Mesothelial cell of epicardium (in vitro differentiated cells): ENCODE measurements around the gene SIN3B. TPM values are rescaled to one million over a fixed set of nuclear protein-coding genes. Genes with fewer than 3 reads are reported as not detected.

Experiments used
- DNase-seq, 2 experiments: peaks; one replicate each; pipeline ENCODE4 v3.0.0; 2021; ENCODE audit warnings: low spot score in 2 of 2; ENCODE audit not compliant: unreplicated experiment in 2 of 2
- H3K27ac Mint-ChIP-seq: 2 replicates; pipeline ENCODE4 v1.8.0; 2021; ENCODE audit warnings: mixed read lengths
- H3K27me3 Mint-ChIP-seq: 2 replicates; pipeline ENCODE4 v1.8.0; 2021; ENCODE audit warnings: low read depth, mixed read lengths
- H3K36me3 Mint-ChIP-seq: 2 replicates; pipeline ENCODE4 v1.8.0; 2021; ENCODE audit warnings: mixed read lengths
- H3K4me1 Mint-ChIP-seq: 2 replicates; pipeline ENCODE4 v1.8.0; 2021; ENCODE audit warnings: mixed read lengths
- H3K4me3 Mint-ChIP-seq: 2 replicates; pipeline ENCODE4 v1.8.0; 2021; ENCODE audit warnings: mild to moderate bottlenecking, moderate library complexity, mixed read lengths
- H3K9me3 Mint-ChIP-seq: 2 replicates; pipeline ENCODE4 v1.8.0; 2021; ENCODE audit warnings: mixed read lengths
- CTCF ChIP-seq: fragments of 200-600 bp; sonication (generic); IDR thresholded peaks from one replicate; pipeline ENCODE4 v1.5.0; 2021; ENCODE audit warnings: antibody characterized with exemption; ENCODE audit not compliant: unreplicated experiment
- total RNA-seq: library from RNA; stranded (reverse); gene quantifications from 3 replicates; pipeline ENCODE4 v1.2.1, GENCODE V29; 2021

SIN3B gene
- total RNA-seq, 1 donor from 2014 or later, result 116 TPM

- peaks cover 14% of the 10 kb centered on the region for H3K9me3 Mint-ChIP-seq
- no peak overlapping the region for H3K4me3 Mint-ChIP-seq
- H3K4me1 Mint-ChIP-seq, result peaks cover 2% of the 10 kb centered on the region
- no peak for DNase-seq
- H3K27ac Mint-ChIP-seq, result no peak overlapping the region
- H3K36me3 Mint-ChIP-seq, result peaks cover 11% of the 10 kb centered on the region
- TF ChIP-seq CTCF, result no peak
- no peaks in the 10 kb centered on the region for H3K27me3 Mint-ChIP-seq
Observed at GRCh38 chr19:16886305-16886880, 57.2 kb downstream of the SIN3B start.

GRCh38 chr19:16887353-16888265 is 58.4 kb downstream of the SIN3B start:
- peaks cover 3% of the 10 kb centered on the region for H3K27me3 Mint-ChIP-seq
- H3K27ac Mint-ChIP-seq, result no peak overlapping the region
- no peak for DNase-seq
- H3K36me3 Mint-ChIP-seq, result peaks cover 3% of the 10 kb centered on the region
- H3K4me1 Mint-ChIP-seq, result peaks cover 2% of the 10 kb centered on the region
- no peak for TF ChIP-seq CTCF
- H3K9me3 Mint-ChIP-seq, result peaks cover 5% of the 10 kb centered on the region
- H3K4me3 Mint-ChIP-seq, result no peak overlapping the region

GRCh38 chr19:16888629-16889365 is 59.6 kb downstream of the SIN3B start, which contains the start of gene F2RL3:
Gene F2RL3, plus strand, starts transcription at chr19:16888999. Its CDS starts 191 bp downstream, at chr19:16889190.
- no peak for TF ChIP-seq CTCF
- H3K4me3 Mint-ChIP-seq, result no peak within 1 kb of the TSS
- no peaks in the 10 kb centered on the region for H3K36me3 Mint-ChIP-seq
- no peaks in the 10 kb centered on the region for H3K9me3 Mint-ChIP-seq
- H3K27me3 Mint-ChIP-seq, result peaks cover 3% of the 10 kb centered on the region
- DNase-seq, result no peak
- H3K27ac Mint-ChIP-seq, result no peak within 1 kb of the TSS
- peaks cover 2% of the 10 kb centered on the region for H3K4me1 Mint-ChIP-seq

GRCh38 chr19:16889366-16889882 is 60.2 kb downstream of the SIN3B start:
- Mint-ChIP-seq H3K36me3 (no peaks in the 10 kb centered on the region), H3K9me3 (no peaks in the 10 kb centered on the region), H3K4me1 (peaks cover 2% of the 10 kb centered on the region), H3K27me3 (peaks cover 10% of the 10 kb centered on the region), H3K27ac (no peak overlapping the region), H3K4me3 (no peak overlapping the region)
- TF ChIP-seq CTCF, result no peak
- no peak for DNase-seq

DNA sequence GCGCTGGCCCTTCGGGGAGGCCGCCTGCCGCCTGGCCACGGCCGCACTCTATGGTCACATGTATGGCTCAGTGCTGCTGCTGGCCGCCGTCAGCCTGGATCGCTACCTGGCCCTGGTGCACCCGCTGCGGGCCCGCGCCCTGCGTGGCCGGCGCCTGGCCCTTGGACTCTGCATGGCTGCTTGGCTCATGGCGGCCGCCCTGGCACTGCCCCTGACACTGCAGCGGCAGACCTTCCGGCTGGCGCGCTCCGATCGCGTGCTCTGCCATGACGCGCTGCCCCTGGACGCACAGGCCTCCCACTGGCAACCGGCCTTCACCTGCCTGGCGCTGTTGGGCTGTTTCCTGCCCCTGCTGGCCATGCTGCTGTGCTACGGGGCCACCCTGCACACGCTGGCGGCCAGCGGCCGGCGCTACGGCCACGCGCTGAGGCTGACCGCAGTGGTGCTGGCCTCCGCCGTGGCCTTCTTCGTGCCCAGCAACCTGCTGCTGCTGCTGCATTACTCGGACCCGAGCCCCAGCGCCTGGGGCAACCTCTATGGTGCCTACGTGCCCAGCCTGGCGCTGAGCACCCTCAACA is 60.8 kb downstream of the SIN3B start:
- no peaks in the 10 kb centered on the region for H3K36me3 Mint-ChIP-seq
- H3K4me3 Mint-ChIP-seq, result no peak overlapping the region
- no peak overlapping the region for H3K27ac Mint-ChIP-seq
- H3K4me1 Mint-ChIP-seq, result peaks cover 2% of the 10 kb centered on the region
- DNase-seq, result no peak
- peaks cover 15% of the 10 kb centered on the region for H3K27me3 Mint-ChIP-seq
- H3K9me3 Mint-ChIP-seq, result no peaks in the 10 kb centered on the region
- TF ChIP-seq CTCF, result no peak
